Fibroblast of lung (primary cell): ENCODE measurements around the gene GPR108.

Experiments used
- CTCF ChIP-seq, 2 donors: IDR thresholded peaks in 1 of 2; conservative IDR thresholded peaks in 1 of 2; 1 replicate in 1 of 2; 2 replicates in 1 of 2; pipeline ENCODE4 v1.5.1; 2011 to 2012; ENCODE audit warnings: low read length in 2 of 2, control low read depth in 1 of 2, inconsistent platforms in 1 of 2, low read depth in 1 of 2, mild to moderate bottlenecking in 1 of 2
- EZH2 ChIP-seq: IDR thresholded peaks from 2 replicates; pipeline ENCODE4 v1.5.1; 2012; ENCODE audit warnings: low read length, control low read depth, mild to moderate bottlenecking; ENCODE audit errors: missing control alignments

GRCh38 chr19:6767081-6767356, 29.6 kb upstream of the GPR108 start:
- TF ChIP-seq CTCF (conservative IDR thresholded peaks at IDR 0.05 in 1 of 2, IDR thresholded peaks at IDR 0.05 in 1 of 2; ENCODE audit: low read depth in 1 of 2, low read length in 2 of 2) = no peak
- no peak for TF ChIP-seq EZH2
